GM12878 (cell line): ENCODE measurements around the gene KIF20B.

ENCODE experiments used
- CTCF ChIP-seq, 3 experiments: IDR thresholded peaks in 2 of 3; conservative IDR thresholded peaks in 1 of 3; 2 replicates each; pipeline ENCODE4 v1.5.1; 2011; ENCODE audit warnings: low read depth in 3 of 3, low read length in 3 of 3, mild to moderate bottlenecking in 3 of 3, control low read depth in 2 of 3, moderate library complexity in 2 of 3, inconsistent platforms in 1 of 3, mixed read lengths in 1 of 3; ENCODE audit not compliant: control insufficient read depth in 2 of 3, insufficient read depth in 1 of 3; ENCODE audit errors: extremely low read depth in 1 of 3
- EP300 ChIP-seq, 2 experiments: fragments of 150-350 bp in 1 of 2; IDR thresholded peaks; 2 replicates each; pipeline ENCODE4 v1.6.1; 2011 to 2012; ENCODE audit warnings: low read depth in 2 of 2, low read length in 2 of 2, borderline replicate concordance in 1 of 2, improper control_type of control experiment in 1 of 2, inconsistent platforms in 1 of 2; ENCODE audit not compliant: control insufficient read depth in 1 of 2
- EZH2 ChIP-seq: IDR thresholded peaks from 2 replicates; pipeline ENCODE4 v1.6.1; 2012; ENCODE audit warnings: low read depth, mild to moderate bottlenecking, control low read depth, inconsistent platforms, low read length, borderline replicate concordance; ENCODE audit not compliant: control insufficient read depth
- KAT2A ChIP-seq: conservative IDR thresholded peaks from 2 replicates; pipeline ENCODE4 v1.6.1; 2011; ENCODE audit warnings: low read depth, low read length; ENCODE audit not compliant: control insufficient read depth
- MXI1 ChIP-seq: fragments of 150-350 bp; IDR thresholded peaks from 2 replicates; pipeline ENCODE4 v1.6.1; 2011; ENCODE audit warnings: low read depth, mild to moderate bottlenecking, inconsistent platforms, low read length, improper control_type of control experiment
- NR2C1 ChIP-seq: fragments of 450-650 bp; IDR thresholded peaks from 2 replicates; pipeline ENCODE4 v1.6.1; 2017; ENCODE audit warnings: antibody characterized with exemption, mild to moderate bottlenecking, moderate library complexity
- RAD21 ChIP-seq: IDR thresholded peaks from 2 replicates; pipeline ENCODE4 v1.6.1; 2011; ENCODE audit warnings: mild to moderate bottlenecking, low read depth, low read length, moderate library complexity; ENCODE audit not compliant: insufficient read depth
- SP1 ChIP-seq: IDR thresholded peaks from one replicate; pipeline ENCODE4 v1.6.1; 2011; ENCODE audit warnings: low read depth, low read length
- TAF1 ChIP-seq: IDR thresholded peaks from 2 replicates; pipeline ENCODE4 v1.6.1; 2011; ENCODE audit warnings: mild to moderate bottlenecking, low read depth, low read length, borderline replicate concordance
- ZSCAN29 ChIP-seq: fragments of 450-650 bp; IDR thresholded peaks from 2 replicates; pipeline ENCODE4 v1.6.1; 2017; ENCODE audit warnings: mild to moderate bottlenecking, moderate library complexity
- TF ChIP-seq, protein P1 (sequence below): IDR thresholded peaks from 2 replicates; pipeline ENCODE4 v1.6.1; 2012; ENCODE audit warnings: mild to moderate bottlenecking, low read depth, low read length

DNA sequence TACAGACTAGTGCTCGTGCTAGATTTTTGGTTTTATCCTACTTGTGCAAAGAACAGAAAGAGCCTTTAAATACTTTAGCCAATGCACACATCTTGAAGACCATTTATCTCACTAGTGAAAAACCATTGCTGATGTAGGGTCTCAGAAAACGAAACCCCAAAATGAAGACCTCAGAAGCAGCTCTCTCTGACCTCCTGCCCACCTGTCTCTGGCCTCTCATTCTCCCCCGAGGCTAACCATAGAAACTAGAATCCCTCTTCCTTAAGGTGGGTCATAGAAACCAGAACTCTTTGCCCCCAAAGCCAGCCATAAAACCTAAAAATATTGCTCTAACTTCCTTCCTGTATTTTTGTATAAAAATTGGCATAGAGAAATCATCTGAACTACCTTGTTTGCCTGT lies 112.2 kb downstream of the KIF20B start:
- TF ChIP-seq NR2C1 (no peak), MXI1 (no peak), RAD21 (no peak), SP1 (no peak), EZH2 (no peak), CTCF (IDR thresholded peaks at IDR 0.05 in 2 of 3, conservative IDR thresholded peaks at IDR 0.05 in 1 of 3; ENCODE audit: control insufficient read depth in 2 of 3, extremely low read depth in 1 of 3, insufficient read depth in 1 of 3, low read depth in 3 of 3, low read length in 3 of 3) (no peak), TAF1 (no peak), EP300 (IDR thresholded peaks at IDR 0.05; ENCODE audit: borderline replicate concordance in 1 of 2, control insufficient read depth in 1 of 2, low read depth in 2 of 2, low read length in 2 of 2) (no peak), KAT2A (no peak), ZSCAN29 (no peak)
- TF ChIP-seq, protein P1, sequence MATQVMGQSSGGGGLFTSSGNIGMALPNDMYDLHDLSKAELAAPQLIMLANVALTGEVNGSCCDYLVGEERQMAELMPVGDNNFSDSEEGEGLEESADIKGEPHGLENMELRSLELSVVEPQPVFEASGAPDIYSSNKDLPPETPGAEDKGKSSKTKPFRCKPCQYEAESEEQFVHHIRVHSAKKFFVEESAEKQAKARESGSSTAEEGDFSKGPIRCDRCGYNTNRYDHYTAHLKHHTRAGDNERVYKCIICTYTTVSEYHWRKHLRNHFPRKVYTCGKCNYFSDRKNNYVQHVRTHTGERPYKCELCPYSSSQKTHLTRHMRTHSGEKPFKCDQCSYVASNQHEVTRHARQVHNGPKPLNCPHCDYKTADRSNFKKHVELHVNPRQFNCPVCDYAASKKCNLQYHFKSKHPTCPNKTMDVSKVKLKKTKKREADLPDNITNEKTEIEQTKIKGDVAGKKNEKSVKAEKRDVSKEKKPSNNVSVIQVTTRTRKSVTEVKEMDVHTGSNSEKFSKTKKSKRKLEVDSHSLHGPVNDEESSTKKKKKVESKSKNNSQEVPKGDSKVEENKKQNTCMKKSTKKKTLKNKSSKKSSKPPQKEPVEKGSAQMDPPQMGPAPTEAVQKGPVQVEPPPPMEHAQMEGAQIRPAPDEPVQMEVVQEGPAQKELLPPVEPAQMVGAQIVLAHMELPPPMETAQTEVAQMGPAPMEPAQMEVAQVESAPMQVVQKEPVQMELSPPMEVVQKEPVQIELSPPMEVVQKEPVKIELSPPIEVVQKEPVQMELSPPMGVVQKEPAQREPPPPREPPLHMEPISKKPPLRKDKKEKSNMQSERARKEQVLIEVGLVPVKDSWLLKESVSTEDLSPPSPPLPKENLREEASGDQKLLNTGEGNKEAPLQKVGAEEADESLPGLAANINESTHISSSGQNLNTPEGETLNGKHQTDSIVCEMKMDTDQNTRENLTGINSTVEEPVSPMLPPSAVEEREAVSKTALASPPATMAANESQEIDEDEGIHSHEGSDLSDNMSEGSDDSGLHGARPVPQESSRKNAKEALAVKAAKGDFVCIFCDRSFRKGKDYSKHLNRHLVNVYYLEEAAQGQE = no peak
